CD4-positive, alpha-beta T cell treated with Interleukin-15 for 1 hour (primary cell): Measurements from ENCODE around the gene KRTAP5-10.
"Not testable (repeated sequence)": the region's sequence is repeated elsewhere in the genome, so short reads cannot be mapped to it uniquely, and the experiment has no call there.

ENCODE experiments used
- DNase-seq: peaks from one replicate; pipeline ENCODE4 v3.0.0-alpha.2; 2020

Gene KRTAP5-10

GRCh38 chr11:71565263-71565662, at the start of gene KRTAP5-10:
TSS of gene KRTAP5-10 (plus strand) at chr11:71565563. CDS start at chr11:71565588, 25 bp downstream.
- no peak for DNase-seq

DNA sequence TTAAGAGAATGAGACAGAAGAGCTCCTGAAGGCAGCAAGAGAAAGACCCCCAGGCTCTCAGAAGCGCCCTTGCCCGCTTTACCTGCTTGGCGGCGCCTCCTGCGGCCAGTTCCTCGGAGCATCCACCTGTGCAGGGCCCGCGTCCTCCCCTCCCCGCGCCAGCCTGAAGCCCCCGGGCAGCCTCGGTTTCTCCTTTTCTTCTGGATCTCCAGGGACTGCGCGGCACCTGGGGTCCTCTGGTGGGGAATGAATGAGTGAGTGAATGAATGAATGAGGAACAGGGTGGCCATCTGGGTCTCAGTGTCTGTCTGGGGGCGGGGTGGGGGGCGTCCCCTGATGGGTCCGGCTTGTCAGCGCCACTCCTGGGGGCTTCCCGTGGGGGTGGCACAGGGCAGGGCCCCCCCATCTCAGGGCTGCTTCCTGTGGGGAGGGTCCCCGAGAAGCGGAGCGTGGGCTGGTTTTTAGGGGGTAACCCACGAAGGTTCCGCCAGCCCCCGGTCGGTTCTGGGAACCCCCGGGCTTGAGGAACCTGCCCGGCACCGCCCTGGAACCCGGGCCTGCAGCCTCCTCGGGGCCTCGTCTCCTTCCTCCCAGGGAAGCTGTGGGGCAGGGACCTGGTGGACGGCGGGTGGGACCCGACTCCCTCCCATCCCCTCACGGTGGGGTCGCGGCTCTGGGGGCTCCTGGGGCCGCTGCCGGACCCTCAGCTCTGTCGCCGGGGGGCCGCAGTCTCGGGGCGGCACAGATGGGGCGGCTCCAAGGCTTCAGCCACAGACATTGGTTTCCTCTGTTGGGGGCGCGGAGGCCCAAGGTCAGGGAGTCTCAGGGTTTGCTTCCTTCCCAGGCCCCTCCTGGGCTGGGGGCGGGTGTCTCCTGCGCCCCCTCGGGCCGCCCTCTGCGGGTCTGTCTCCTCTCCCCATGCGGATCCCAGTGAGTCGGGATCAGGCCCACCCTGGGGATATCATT, 46.6 kb upstream of the KRTAP5-10 start:
- no peak for DNase-seq

DNA sequence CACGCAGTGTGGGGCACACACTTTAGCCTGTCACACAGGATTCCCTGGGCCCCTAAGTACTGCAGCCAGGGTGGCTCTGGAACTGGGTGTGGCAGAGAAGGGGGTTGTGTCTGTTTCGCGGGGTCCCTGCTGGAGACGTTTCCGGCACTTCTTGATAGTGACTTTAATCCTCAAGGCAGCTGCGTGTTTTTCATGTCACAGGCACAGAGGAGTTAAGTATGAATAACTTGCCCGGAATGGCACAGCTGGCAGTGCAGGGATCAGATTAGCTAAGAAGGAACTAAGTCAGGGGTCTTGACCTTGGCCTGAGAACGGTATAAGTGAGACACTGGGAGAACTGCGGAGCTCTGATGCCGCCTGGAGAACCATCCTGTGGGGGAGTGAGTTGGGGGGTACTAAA, 45.8 kb upstream of the KRTAP5-10 start:
- no peak for DNase-seq

GRCh38 chr11:71525188-71525937, 40.0 kb upstream of the KRTAP5-10 start:
- no peak for DNase-seq

- DNase-seq, result no peak
Observed at GRCh38 chr11:71525938-71526495, 39.3 kb upstream of the KRTAP5-10 start.

DNA sequence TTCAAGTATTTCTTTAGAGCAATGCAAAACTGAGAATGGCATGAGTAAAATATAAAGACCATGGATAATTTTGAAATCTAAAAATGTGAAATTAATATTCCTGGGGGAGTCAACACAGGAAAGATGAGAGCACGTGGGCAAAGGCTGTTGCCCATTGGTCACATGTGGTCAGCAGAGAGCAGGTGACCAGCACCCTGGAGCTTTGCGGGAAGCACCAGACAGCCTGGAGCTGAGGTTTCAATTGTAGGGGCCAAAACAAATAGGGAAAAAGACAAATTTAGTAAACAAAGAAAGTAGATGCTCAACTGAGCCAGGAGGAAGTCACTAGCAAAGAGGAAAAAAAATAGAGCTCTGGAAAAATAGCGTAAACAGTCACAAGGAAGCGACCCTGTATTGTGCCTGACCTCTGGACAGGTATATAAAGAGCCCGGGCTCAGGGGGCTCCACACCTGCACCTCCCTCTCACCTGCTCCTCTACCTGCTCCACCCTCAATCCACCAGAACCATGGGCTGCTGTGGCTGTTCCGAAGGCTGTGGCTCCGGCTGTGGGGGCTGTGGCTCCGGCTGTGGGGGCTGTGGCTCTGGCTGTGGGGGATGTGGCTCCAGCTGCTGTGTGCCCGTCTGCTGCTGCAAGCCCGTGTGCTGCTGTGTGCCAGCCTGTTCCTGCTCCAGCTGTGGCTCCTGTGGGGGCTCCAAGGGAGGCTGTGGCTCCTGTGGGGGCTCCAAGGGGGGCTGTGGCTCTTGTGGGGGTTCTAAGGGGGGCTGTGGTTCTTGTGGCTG, 38.4 kb upstream of the KRTAP5-10 start, which contains the start of gene KRTAP5-7:
KRTAP5-7 (plus strand) TSS at position 472 of the 780 bp plus-strand sequence; CDS start at position 506, 34 bp downstream.
- not testable (repeated sequence) for DNase-seq

- no peak for DNase-seq
Observed at GRCh38 chr11:71527576-71528210, 37.7 kb upstream of the KRTAP5-10 start.

- no peak for DNase-seq
Observed at GRCh38 chr11:71530602-71531001, 34.8 kb upstream of the KRTAP5-10 start.

DNA sequence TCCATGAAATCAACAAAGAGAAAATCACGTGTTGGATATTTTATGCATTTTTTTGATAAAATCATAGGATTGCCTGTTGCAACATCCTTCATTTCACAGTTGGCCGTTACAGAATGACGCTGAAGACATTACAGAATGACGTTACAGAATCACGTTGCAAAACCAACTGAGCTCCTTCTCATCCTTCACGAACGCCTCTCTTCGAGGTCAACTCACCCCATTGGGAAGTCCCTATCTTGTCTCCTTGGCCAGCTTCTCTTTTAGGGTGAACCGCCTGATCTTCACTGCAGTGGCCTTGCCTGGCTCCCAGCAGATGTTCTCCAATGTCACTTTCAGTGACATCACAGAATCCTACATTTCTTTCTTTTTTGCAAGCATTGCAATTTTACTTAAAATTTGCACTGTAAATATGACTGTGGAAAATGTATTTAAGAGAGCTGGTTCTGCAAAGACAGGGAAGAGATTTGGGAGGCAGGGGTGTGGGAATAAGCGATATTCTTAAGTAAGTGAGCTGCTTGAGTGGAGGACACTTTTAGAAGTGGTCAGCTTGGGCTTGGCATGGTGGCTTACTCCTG, 33.2 kb upstream of the KRTAP5-10 start:
- no peak for DNase-seq

DNA sequence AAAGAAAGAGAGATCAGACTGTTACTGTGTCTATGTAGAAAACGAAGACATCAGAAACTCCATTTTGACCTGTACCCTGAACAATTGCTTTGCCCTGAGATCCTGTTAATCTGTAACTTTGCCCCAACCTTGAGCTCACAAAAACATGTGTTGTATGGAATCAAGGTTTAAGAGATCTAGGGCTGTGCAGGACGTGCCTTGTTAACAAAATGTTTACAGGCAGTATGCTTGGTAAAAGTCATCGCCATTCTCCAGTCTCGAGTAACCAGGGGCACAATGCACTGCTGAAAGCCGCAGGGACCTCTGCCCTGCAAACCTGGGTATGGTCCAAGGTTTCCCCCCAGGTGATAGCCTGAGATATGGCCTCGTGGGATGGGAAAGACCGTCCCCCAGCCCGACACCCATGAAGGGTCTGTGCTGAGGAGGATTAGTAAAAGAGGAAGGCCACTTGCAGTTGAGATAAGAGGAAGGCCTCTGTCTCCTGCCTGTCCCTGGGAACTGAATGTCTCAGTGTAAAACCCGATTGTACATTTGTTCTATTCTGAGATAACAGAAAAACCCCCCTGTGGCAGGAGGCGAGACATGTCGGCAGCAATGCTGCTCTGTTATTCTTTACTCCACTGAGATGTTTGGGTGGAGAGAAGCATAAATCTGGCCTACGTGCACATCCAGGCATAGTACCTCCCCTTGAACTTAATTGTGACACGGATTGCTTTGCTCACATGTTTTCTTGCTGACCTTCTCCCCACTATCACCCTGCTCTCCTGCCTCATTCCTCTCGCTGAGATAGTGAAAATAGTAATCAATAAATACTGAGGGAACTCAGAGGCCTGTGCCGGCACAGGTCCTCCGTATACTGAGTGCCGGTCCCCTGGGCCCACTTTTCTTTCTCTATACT, 30.4 kb upstream of the KRTAP5-10 start:
- DNase-seq, result not testable (repeated sequence)

- DNase-seq, result no peak
Observed at GRCh38 chr11:71535825-71536224, 29.5 kb upstream of the KRTAP5-10 start.

DNA sequence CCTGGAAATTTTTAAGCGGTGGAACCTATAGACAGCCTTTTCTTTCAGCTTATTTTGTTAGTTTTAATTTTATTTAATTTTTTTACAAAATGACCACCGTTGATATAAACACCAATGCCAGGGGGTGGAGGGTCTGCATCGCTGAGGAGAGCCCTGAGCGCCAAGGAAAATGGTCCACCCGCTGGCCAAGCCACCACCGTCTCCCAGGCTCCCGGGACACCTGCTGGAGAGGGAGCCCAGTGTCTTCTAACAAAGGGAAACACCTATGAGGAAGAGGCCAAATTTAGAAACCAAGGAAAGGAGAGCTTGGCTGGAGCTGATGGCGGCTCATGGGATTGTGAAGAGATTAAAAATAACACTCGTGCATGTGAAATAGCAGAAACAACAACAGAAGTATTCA, 27.8 kb upstream of the KRTAP5-10 start:
- DNase-seq, result no peak

- DNase-seq, result not testable (repeated sequence)
Observed at GRCh38 chr11:71537977-71538665, 27.2 kb upstream of the KRTAP5-10 start, which contains the start of gene KRTAP5-8. TSS of gene KRTAP5-8 (plus strand) at chr11:71538025. CDS start at chr11:71538056, 31 bp downstream.

DNA sequence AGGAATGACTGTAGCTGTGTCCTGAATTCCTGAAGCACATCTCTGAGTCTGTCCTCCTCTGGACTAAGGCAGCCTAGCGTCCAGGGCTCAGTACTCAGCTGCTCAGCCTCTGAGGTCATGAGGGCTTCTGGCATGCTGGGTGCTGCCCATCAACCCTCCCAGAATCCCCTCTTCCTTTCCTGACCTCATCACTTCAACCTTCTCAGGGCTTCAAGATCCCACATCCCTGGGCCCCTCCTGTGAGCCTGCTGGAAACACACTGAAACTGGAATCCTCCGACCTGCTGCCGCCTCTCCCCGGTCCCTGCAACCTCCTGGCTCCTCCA, 26.7 kb upstream of the KRTAP5-10 start:
- no peak for DNase-seq

DNA sequence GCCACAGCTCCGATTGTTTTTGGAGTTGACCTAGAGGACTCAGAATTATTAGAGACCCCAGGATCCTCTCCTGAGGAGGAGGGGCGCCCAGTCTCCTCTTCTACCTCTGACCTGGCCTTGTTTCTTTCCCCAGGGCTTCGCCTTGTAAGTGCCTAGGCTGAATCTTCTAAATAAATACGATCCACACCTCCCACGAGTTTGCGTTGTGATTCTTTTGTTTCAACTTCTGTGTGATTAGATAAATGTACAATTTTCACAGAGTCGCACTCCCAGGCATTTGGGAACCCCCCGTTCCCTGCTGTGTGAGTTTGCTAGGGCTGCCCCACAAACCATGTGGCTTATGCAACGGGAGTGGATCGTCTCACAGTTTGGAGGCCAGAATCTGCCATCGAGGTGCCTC, 26.3 kb upstream of the KRTAP5-10 start:
- no peak for DNase-seq

- DNase-seq, result not testable (repeated sequence)
Observed at GRCh38 chr11:71539971-71540370, 25.4 kb upstream of the KRTAP5-10 start.

- DNase-seq, result not testable (repeated sequence)
Observed at GRCh38 chr11:71540521-71541304, 24.6 kb upstream of the KRTAP5-10 start.

DNA sequence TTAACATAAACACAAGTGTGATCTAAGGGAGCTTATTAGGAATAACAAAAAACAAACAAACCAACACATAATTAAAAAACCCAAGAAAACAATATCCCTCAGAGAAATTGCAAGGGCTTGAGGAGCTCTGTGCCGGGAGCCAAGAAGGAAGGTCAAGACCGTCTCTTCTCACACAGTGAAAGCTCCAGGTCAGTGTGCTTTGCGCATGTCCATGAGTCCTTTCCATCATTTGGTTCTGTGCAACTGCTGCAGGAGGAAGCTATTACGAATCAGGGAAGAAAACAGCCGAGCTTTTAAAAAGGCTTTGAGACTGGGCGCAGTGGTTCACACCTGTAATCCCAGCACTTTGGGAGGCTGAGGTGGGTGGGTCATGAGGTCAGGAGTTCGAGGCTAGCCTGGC, 23.0 kb upstream of the KRTAP5-10 start:
- no peak for DNase-seq
